Astrocyte of the spinal cord (primary cell): ENCODE results near the gene LEMD1.
"Not testable (repeated sequence)": the region's sequence is repeated elsewhere in the genome, so short reads cannot be mapped to it uniquely, and the experiment has no call there.

ENCODE experiments used
- DNase-seq: peaks from one replicate; pipeline ENCODE4 v3.0.0; 2011; ENCODE audit warnings: low read depth, low spot score
- H3K4me3 ChIP-seq: 2 replicates; pipeline ENCODE4 v1.5.1; 2011; ENCODE audit warnings: low read depth, mild to moderate bottlenecking, low read length, moderate library complexity
- CTCF ChIP-seq: IDR thresholded peaks from 2 replicates; pipeline ENCODE4 v1.5.1; 2012; ENCODE audit warnings: low read depth, mild to moderate bottlenecking, low read length, inconsistent platforms
- in situ Hi-C: cut with HindIII; loops from 2 replicates; pipeline ENCODE4 v1.10.0; 2017; ENCODE audit warnings: low sequenced_read_pairs

The LEMD1 gene

GRCh38 chr1:205437570-205437969 is 15.7 kb upstream of the LEMD1 start:
- TF ChIP-seq CTCF = no peak
- DNase-seq = no peak
- H3K4me3 ChIP-seq = no peak overlapping the region
- in situ Hi-C loops = no loop called here

- H3K4me3 ChIP-seq = no peak overlapping the region
- TF ChIP-seq CTCF = no peak
- no peak for DNase-seq
- in situ Hi-C loops = no loop called here
Observed at GRCh38 chr1:205436776-205437410, 15.0 kb upstream of the LEMD1 start.

GRCh38 chr1:205435578-205436573 is 14.0 kb upstream of the LEMD1 start:
- TF ChIP-seq CTCF = no peak
- H3K4me3 ChIP-seq = no peak overlapping the region
- DNase-seq = no peak
- in situ Hi-C loops = no loop called here

- DNase-seq = no peak
- no peak overlapping the region for H3K4me3 ChIP-seq
- in situ Hi-C loops = no loop called here
- no peak for TF ChIP-seq CTCF
Observed at GRCh38 chr1:205434738-205435137, 12.9 kb upstream of the LEMD1 start.

GRCh38 chr1:205432692-205433091 is 10.8 kb upstream of the LEMD1 start:
- in situ Hi-C loops, DNase-seq, H3K4me3 ChIP-seq: not testable (repeated sequence)

- H3K4me3 ChIP-seq = no peak overlapping the region
- TF ChIP-seq CTCF = no peak
- DNase-seq = no peak
- in situ Hi-C loops = no loop called here
Observed at GRCh38 chr1:205432116-205432515, 10.3 kb upstream of the LEMD1 start.
